NAMALWA (cell line): ENCODE results near the gene PVR.
"Not testable (repeated sequence)": the region's sequence is repeated elsewhere in the genome, so short reads cannot be mapped to it uniquely, and the experiment has no call there.

Experiments used
- DNase-seq: peaks from one replicate; pipeline ENCODE4 v3.0.0-alpha.2; 2015; ENCODE audit warnings: low spot score

Gene PVR

GRCh38 chr19:44645407-44646048 is 1.8 kb downstream of the PVR start:
- no peak for DNase-seq

- no peak for DNase-seq
These were observed 2.3 kb downstream of the PVR start for GRCh38 chr19:44646049-44646416.

- no peak for DNase-seq
These were observed 3.4 kb downstream of the PVR start for GRCh38 chr19:44647144-44647543.

- DNase-seq: no peak
These were observed 5.0 kb downstream of the PVR start for GRCh38 chr19:44648631-44649251.

GRCh38 chr19:44649578-44650145 is 6.0 kb downstream of the PVR start:
- DNase-seq: no peak

- DNase-seq: no peak
These were observed 9.6 kb downstream of the PVR start for GRCh38 chr19:44653343-44653742.

- peak; percentile 93 for DNase-seq
These were observed 10.5 kb downstream of the PVR start for GRCh38 chr19:44653977-44654774.

GRCh38 chr19:44657211-44657921 is 13.7 kb downstream of the PVR start:
- DNase-seq: peak; percentile 84

GRCh38 chr19:44658069-44658733 is 14.5 kb downstream of the PVR start:
- peak; percentile 44 for DNase-seq

GRCh38 chr19:44660081-44660480 is 16.4 kb downstream of the PVR start:
- DNase-seq: no peak

- DNase-seq: no peak
These were observed 17.5 kb downstream of the PVR start for GRCh38 chr19:44661205-44661604.

- DNase-seq: no peak
These were observed 18.2 kb downstream of the PVR start for GRCh38 chr19:44661904-44662303.

- no peak for DNase-seq
These were observed 19.1 kb downstream of the PVR start for GRCh38 chr19:44662691-44663385.

- DNase-seq: no peak
These were observed 20.3 kb downstream of the PVR start for GRCh38 chr19:44663996-44664395.

GRCh38 chr19:44664976-44665375 is 21.3 kb downstream of the PVR start:
- DNase-seq: no peak

- DNase-seq: no peak
These were observed 23.3 kb downstream of the PVR start for GRCh38 chr19:44666852-44667556.

GRCh38 chr19:44668985-44669764 is 25.5 kb downstream of the PVR start:
- DNase-seq: no peak

- DNase-seq: not testable (repeated sequence)
These were observed 26.3 kb downstream of the PVR start for GRCh38 chr19:44670027-44670426.

GRCh38 chr19:44671400-44671799 is 27.7 kb downstream of the PVR start, which contains the start of gene CEACAM19:
CEACAM19 (plus strand) TSS chr19:44671482; CDS start chr19:44671932, 450 bp downstream.
- no peak for DNase-seq
